ENCODE data around the gene KRT17.
"Not testable (repeated sequence)": the region's sequence is repeated elsewhere in the genome, so short reads cannot be mapped to it uniquely, and the experiment has no call there.

The KRT17 gene

GRCh38 chr17:41623184-41623861 lies 1.1 kb downstream of the KRT17 start:
- not testable (repeated sequence) for H3K9ac ChIP-seq (ENCODE audit: low read length in 2 of 2); H3K27ac ChIP-seq (ENCODE audit: low read length); H3K4me3 ChIP-seq (ENCODE audit: low read length in 2 of 2); H3K9me3 ChIP-seq (ENCODE audit: control insufficient read depth in 2 of 2, low read length in 2 of 2); H3K4me1 ChIP-seq (ENCODE audit: control insufficient read depth, insufficient read depth, low read length); H3K36me3 ChIP-seq (ENCODE audit: control insufficient read depth in 2 of 2, insufficient read depth in 2 of 2, low read length in 2 of 2); H3K27me3 ChIP-seq (ENCODE audit: control insufficient read depth in 1 of 2, insufficient read depth in 2 of 2, low read length in 2 of 2)

- H3K9ac ChIP-seq (ENCODE audit: low read length in 2 of 2); H3K36me3 ChIP-seq (ENCODE audit: control insufficient read depth in 2 of 2, insufficient read depth in 2 of 2, low read length in 2 of 2); H3K4me1 ChIP-seq (ENCODE audit: control insufficient read depth, insufficient read depth, low read length); H3K9me3 ChIP-seq (ENCODE audit: control insufficient read depth in 2 of 2, low read length in 2 of 2); H3K27ac ChIP-seq (ENCODE audit: low read length); H3K4me3 ChIP-seq (ENCODE audit: low read length in 2 of 2); H3K27me3 ChIP-seq (ENCODE audit: control insufficient read depth in 1 of 2, insufficient read depth in 2 of 2, low read length in 2 of 2): not testable (repeated sequence)
Measured at GRCh38 chr17:41622340-41623183, 1.8 kb downstream of the KRT17 start.

- no peak overlapping the region for H3K9ac ChIP-seq (ENCODE audit: low read length in 2 of 2)
- no peaks in the 10 kb centered on the region for H3K36me3 ChIP-seq (ENCODE audit: control insufficient read depth in 2 of 2, insufficient read depth in 2 of 2, low read length in 2 of 2)
- peaks cover 0 to 2% of the 10 kb centered on the region in 2 donors for H3K27me3 ChIP-seq (ENCODE audit: control insufficient read depth in 1 of 2, insufficient read depth in 2 of 2, low read length in 2 of 2)
- no peaks in the 10 kb centered on the region for H3K4me1 ChIP-seq (ENCODE audit: control insufficient read depth, insufficient read depth, low read length)
- no peak overlapping the region for H3K27ac ChIP-seq (ENCODE audit: low read length)
- no peak overlapping the region for H3K4me3 ChIP-seq (ENCODE audit: low read length in 2 of 2)
- H3K9me3 ChIP-seq (ENCODE audit: control insufficient read depth in 2 of 2, low read length in 2 of 2): no peaks in the 10 kb centered on the region
Measured at GRCh38 chr17:41621916-41622315, 2.5 kb downstream of the KRT17 start.

- H3K36me3 ChIP-seq (ENCODE audit: control insufficient read depth in 2 of 2, insufficient read depth in 2 of 2, low read length in 2 of 2); H3K4me1 ChIP-seq (ENCODE audit: control insufficient read depth, insufficient read depth, low read length); H3K4me3 ChIP-seq (ENCODE audit: low read length in 2 of 2); H3K27me3 ChIP-seq (ENCODE audit: control insufficient read depth in 1 of 2, insufficient read depth in 2 of 2, low read length in 2 of 2); H3K9me3 ChIP-seq (ENCODE audit: control insufficient read depth in 2 of 2, low read length in 2 of 2); H3K9ac ChIP-seq (ENCODE audit: low read length in 2 of 2); H3K27ac ChIP-seq (ENCODE audit: low read length): not testable (repeated sequence)
Measured at GRCh38 chr17:41621435-41621817, 2.9 kb downstream of the KRT17 start.

GRCh38 chr17:41620583-41621434 lies 3.6 kb downstream of the KRT17 start:
- no peaks in the 10 kb centered on the region for H3K36me3 ChIP-seq (ENCODE audit: control insufficient read depth in 2 of 2, insufficient read depth in 2 of 2, low read length in 2 of 2)
- H3K4me3 ChIP-seq (ENCODE audit: low read length in 2 of 2): no peak overlapping the region
- H3K27ac ChIP-seq (ENCODE audit: low read length): no peak overlapping the region
- no peak overlapping the region for H3K9ac ChIP-seq (ENCODE audit: low read length in 2 of 2)
- H3K9me3 ChIP-seq (ENCODE audit: control insufficient read depth in 2 of 2, low read length in 2 of 2): no peaks in the 10 kb centered on the region
- no peaks in the 10 kb centered on the region for H3K4me1 ChIP-seq (ENCODE audit: control insufficient read depth, insufficient read depth, low read length)
- peaks cover 0 to 3% of the 10 kb centered on the region in 2 donors for H3K27me3 ChIP-seq (ENCODE audit: control insufficient read depth in 1 of 2, insufficient read depth in 2 of 2, low read length in 2 of 2)

- not testable (repeated sequence) for H3K9ac ChIP-seq (ENCODE audit: low read length in 2 of 2); H3K4me3 ChIP-seq (ENCODE audit: low read length in 2 of 2); H3K36me3 ChIP-seq (ENCODE audit: control insufficient read depth in 2 of 2, insufficient read depth in 2 of 2, low read length in 2 of 2); H3K9me3 ChIP-seq (ENCODE audit: control insufficient read depth in 2 of 2, low read length in 2 of 2); H3K4me1 ChIP-seq (ENCODE audit: control insufficient read depth, insufficient read depth, low read length); H3K27ac ChIP-seq (ENCODE audit: low read length); H3K27me3 ChIP-seq (ENCODE audit: control insufficient read depth in 1 of 2, insufficient read depth in 2 of 2, low read length in 2 of 2)
Measured at GRCh38 chr17:41619927-41620582, 4.3 kb downstream of the KRT17 start.

- Histone ChIP-seq H3K36me3 (ENCODE audit: control insufficient read depth in 2 of 2, insufficient read depth in 2 of 2, low read length in 2 of 2) (no peaks in the 10 kb centered on the region), H3K27me3 (ENCODE audit: control insufficient read depth in 1 of 2, insufficient read depth in 2 of 2, low read length in 2 of 2) (peaks cover 0 to 3% of the 10 kb centered on the region in 2 donors), H3K4me3 (ENCODE audit: low read length in 2 of 2) (no peak overlapping the region), H3K9ac (ENCODE audit: low read length in 2 of 2) (no peak overlapping the region), H3K9me3 (ENCODE audit: control insufficient read depth in 2 of 2, low read length in 2 of 2) (no peaks in the 10 kb centered on the region), H3K27ac (ENCODE audit: low read length) (no peak overlapping the region), H3K4me1 (ENCODE audit: control insufficient read depth, insufficient read depth, low read length) (no peaks in the 10 kb centered on the region)
Measured at GRCh38 chr17:41619036-41619926, 5.1 kb downstream of the KRT17 start.

GRCh38 chr17:41618341-41619035 lies 5.9 kb downstream of the KRT17 start:
- no peak overlapping the region for H3K9ac ChIP-seq (ENCODE audit: low read length in 2 of 2)
- H3K27ac ChIP-seq (ENCODE audit: low read length): no peak overlapping the region
- H3K4me3 ChIP-seq (ENCODE audit: low read length in 2 of 2): no peak overlapping the region
- peaks cover 0 to 3% of the 10 kb centered on the region in 2 donors for H3K27me3 ChIP-seq (ENCODE audit: control insufficient read depth in 1 of 2, insufficient read depth in 2 of 2, low read length in 2 of 2)
- H3K36me3 ChIP-seq (ENCODE audit: control insufficient read depth in 2 of 2, insufficient read depth in 2 of 2, low read length in 2 of 2): no peaks in the 10 kb centered on the region
- no peaks in the 10 kb centered on the region for H3K9me3 ChIP-seq (ENCODE audit: control insufficient read depth in 2 of 2, low read length in 2 of 2)
- H3K4me1 ChIP-seq (ENCODE audit: control insufficient read depth, insufficient read depth, low read length): no peaks in the 10 kb centered on the region

- Histone ChIP-seq H3K27ac (ENCODE audit: low read length) (no peak overlapping the region), H3K9ac (ENCODE audit: low read length in 2 of 2) (no peak overlapping the region), H3K36me3 (ENCODE audit: control insufficient read depth in 2 of 2, insufficient read depth in 2 of 2, low read length in 2 of 2) (no peaks in the 10 kb centered on the region), H3K4me3 (ENCODE audit: low read length in 2 of 2) (no peak overlapping the region), H3K27me3 (ENCODE audit: control insufficient read depth in 1 of 2, insufficient read depth in 2 of 2, low read length in 2 of 2) (peaks cover 0 to 3% of the 10 kb centered on the region in 2 donors), H3K4me1 (ENCODE audit: control insufficient read depth, insufficient read depth, low read length) (no peaks in the 10 kb centered on the region), H3K9me3 (ENCODE audit: control insufficient read depth in 2 of 2, low read length in 2 of 2) (no peaks in the 10 kb centered on the region)
Measured at GRCh38 chr17:41617698-41618097, 6.7 kb downstream of the KRT17 start.

All from stomach smooth muscle (tissue), 2 donors.